Adrenal gland (tissue), 12 donors: ENCODE measurements around the gene ORC4. TPM values are rescaled to one million over a fixed set of nuclear protein-coding genes. Genes with fewer than 3 reads are reported as not detected.
"Not testable (repeated sequence)": the region's sequence is repeated elsewhere in the genome, so short reads cannot be mapped to it uniquely, and the experiment has no call there.

Experiments
- DNase-seq, 7 donors: peaks; one replicate each; pipeline ENCODE4 v3.0.0-alpha.2; 2019 to 2020
- H3K27ac ChIP-seq, 5 donors: fragments of 200-600 bp; sonication (generic) in 4 of 5; 1 replicate in 3 of 5; 2 replicates in 2 of 5; pipeline versions ENCODE4 v1.5.1 to v1.8.0; 2016 to 2020; ENCODE audit warnings: mild to moderate bottlenecking in 1 of 5
- H3K27me3 ChIP-seq: fragments of 200-600 bp; 2 replicates; pipeline ENCODE4 v1.8.0; 2021
- H3K36me3 ChIP-seq, 2 donors: fragments of 200-600 bp; replicated peaks in 1 of 2; 1 replicate in 1 of 2; 2 replicates in 1 of 2; pipeline versions ENCODE4 v1.5.1 to v1.8.0; 2018 to 2022
- H3K4me1 ChIP-seq, 2 donors: fragments of 200-600 bp; replicated peaks in 1 of 2; 1 replicate in 1 of 2; 2 replicates in 1 of 2; pipeline versions ENCODE4 v1.5.1 to v1.8.0; 2018 to 2021
- H3K4me3 ChIP-seq, 4 donors: fragments of 200-600 bp; sonication (generic) in 3 of 4; one replicate each; pipeline ENCODE4 v1.5.1; 2016 to 2018
- H3K9me3 ChIP-seq, 3 donors: fragments of 200-600 bp; sonication (generic) in 1 of 3; replicated peaks in 1 of 3; 1 replicate in 2 of 3; 2 replicates in 1 of 3; pipeline versions ENCODE4 v1.5.1 to v1.8.0; 2016 to 2021
- POLR2A ChIP-seq, 2 donors: fragments of 450-650 bp; IDR thresholded peaks; one replicate each; pipeline ENCODE4 v1.6.1; 2017; ENCODE audit warnings: antibody characterized with exemption in 2 of 2, mild to moderate bottlenecking in 2 of 2, moderate library complexity in 1 of 2
- WGBS, 4 donors: extraction: QIAGEN DNeasy Blood & Tissue Kit in 2 of 4; methylation state at CpG; one replicate each; pipeline versions ENCODE4 v1.1.5 to v1.1.7; 2013 to 2017; 5-methylcytosine and 5-hydroxymethylcytosine counted together
- intact Hi-C, 2 donors: fragments of 100-400 bp; cut with DNase I; formaldehyde crosslinking; loops; one replicate each; pipeline versions ENCODE4 v1.14.1 to v1.15.0; 2022 to 2023
- polyA plus RNA-seq, 3 donors: library from polyadenylated mRNA; stranded (reverse); fragments of 200-250 nt in 2 of 3; fragments of 350-450 nt in 1 of 3; fragmentation: Illumina TruSeq in 1 of 3; extraction: RNeasy Lipid Tissue Mini Kit (QIAGEN cat#74804) in 1 of 3; gene quantifications; one replicate each; pipeline ENCODE4 v1.2.3, GENCODE V29; 2013 to 2014
- total RNA-seq, 9 donors: library from RNA; depleted of rRNA in 4 of 9; stranded (reverse); fragments of >200 nt in 4 of 9; fragments of 120-200 nt in 1 of 9; fragmentation: NEBNext Ultra II Directional in 1 of 9; extraction: Animal tissue kit (Norgen Biotek cat#: 25700) in 1 of 9; gene quantifications; one replicate each; pipeline versions ENCODE4 v1.1.0 to v1.2.4, GENCODE V29; 2013 to 2023
- TF ChIP-seq, protein P1 (sequence below), 6 experiments: fragments of 450-650 bp in 4 of 6; fragments of 200-600 bp in 2 of 6; sonication (generic) in 1 of 6; IDR thresholded peaks; 1 replicate in 5 of 6; 2 replicates in 1 of 6; pipeline versions ENCODE4 v1.5.1 to v1.8.0; 2016 to 2021; ENCODE audit warnings: antibody characterized with exemption in 6 of 6, mild to moderate bottlenecking in 2 of 6, moderate library complexity in 1 of 6
- donor health status: healthy with polysubstance abuse.
- donor health status: Bipolar disorder and iron deficiency.
- donor health status: DM: yes; HTN: yes; CAD: no.
- donor health status: DM: no; HTN: no; CAD: no.
- donor health status: DM: no; HTN: no; CAD: no.
- donor health status: DM: yes; HTN: yes; CAD: no.

Gene ORC4
- total and polyA plus RNA-seq, 12 donors, result 7.5 to 87.7 (median 33.4) TPM

DNA sequence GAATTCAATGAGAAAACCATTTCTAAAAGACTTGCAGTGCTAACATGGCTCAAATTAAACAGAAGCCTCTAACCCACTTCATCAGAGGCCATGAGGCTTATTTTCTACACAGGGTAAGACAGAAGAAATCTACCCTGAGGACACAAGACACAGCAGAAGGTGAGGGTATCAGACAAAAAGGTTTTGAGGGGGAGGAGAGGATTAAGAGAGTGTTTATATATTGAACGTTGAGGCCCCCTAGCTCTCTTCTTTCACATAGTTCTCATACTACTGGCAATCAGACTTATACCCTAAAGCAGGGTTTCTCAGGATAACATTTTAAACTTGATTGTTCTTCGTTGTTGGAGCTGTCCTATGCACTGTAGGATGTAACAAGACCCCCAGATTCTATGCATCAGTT, 21.4 kb downstream of the ORC4 start:
- DNase-seq, result no peak
- no peaks in the 10 kb centered on the region for H3K27me3 ChIP-seq
- H3K27ac ChIP-seq, result no peak overlapping the region
- intact Hi-C loops, result loop anchor here in 1 of 2 donors (10.0 kb wide), 1 partner anchor 506 kb away; no protein-coding TSS in a partner anchor
- peaks cover 0 to 14% of the 10 kb centered on the region in 2 donors for H3K4me1 ChIP-seq
- H3K4me3 ChIP-seq, result no peak overlapping the region
- TF ChIP-seq, protein P1, sequence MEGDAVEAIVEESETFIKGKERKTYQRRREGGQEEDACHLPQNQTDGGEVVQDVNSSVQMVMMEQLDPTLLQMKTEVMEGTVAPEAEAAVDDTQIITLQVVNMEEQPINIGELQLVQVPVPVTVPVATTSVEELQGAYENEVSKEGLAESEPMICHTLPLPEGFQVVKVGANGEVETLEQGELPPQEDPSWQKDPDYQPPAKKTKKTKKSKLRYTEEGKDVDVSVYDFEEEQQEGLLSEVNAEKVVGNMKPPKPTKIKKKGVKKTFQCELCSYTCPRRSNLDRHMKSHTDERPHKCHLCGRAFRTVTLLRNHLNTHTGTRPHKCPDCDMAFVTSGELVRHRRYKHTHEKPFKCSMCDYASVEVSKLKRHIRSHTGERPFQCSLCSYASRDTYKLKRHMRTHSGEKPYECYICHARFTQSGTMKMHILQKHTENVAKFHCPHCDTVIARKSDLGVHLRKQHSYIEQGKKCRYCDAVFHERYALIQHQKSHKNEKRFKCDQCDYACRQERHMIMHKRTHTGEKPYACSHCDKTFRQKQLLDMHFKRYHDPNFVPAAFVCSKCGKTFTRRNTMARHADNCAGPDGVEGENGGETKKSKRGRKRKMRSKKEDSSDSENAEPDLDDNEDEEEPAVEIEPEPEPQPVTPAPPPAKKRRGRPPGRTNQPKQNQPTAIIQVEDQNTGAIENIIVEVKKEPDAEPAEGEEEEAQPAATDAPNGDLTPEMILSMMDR (IDR thresholded peaks at IDR 0.05), result no peak
- no peak for TF ChIP-seq POLR2A (IDR thresholded peaks at IDR 0.05)
- no peaks in the 10 kb centered on the region for H3K36me3 ChIP-seq
- WGBS, 4 donors, result 79 to 84% (median 80%) methylated on average over 2 of the region's 2 CpGs
- peaks cover 0 to 4% (median 0%) of the 10 kb centered on the region in 3 donors for H3K9me3 ChIP-seq

DNA sequence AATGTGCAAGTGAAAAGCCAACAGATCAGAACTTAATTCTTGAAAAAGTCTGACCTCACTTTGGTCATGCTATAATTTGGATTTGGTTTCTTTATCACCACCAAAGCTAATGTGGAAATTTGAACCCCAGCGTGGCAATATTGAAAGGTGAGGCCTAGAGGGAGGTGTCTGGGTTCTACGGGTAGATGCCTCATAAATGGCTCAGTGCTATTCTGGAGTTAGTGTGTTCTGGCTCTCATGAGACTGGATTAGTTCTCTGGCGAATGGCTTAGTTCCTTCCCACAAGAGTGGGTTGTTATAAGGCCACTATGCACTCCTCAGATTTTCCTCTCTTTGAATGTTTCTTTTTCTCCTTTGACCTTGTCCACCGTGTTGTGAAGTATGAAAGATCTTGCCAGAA, 22.3 kb downstream of the ORC4 start:
- Histone ChIP-seq H3K36me3 (no peaks in the 10 kb centered on the region), H3K9me3 (peaks cover 0 to 4% (median 0%) of the 10 kb centered on the region in 3 donors), H3K27ac (no peak overlapping the region), H3K27me3 (no peaks in the 10 kb centered on the region), H3K4me3 (no peak overlapping the region), H3K4me1 (peaks cover 0 to 14% of the 10 kb centered on the region in 2 donors)
- DNase-seq, result no peak
- TF ChIP-seq, protein P1 (IDR thresholded peaks at IDR 0.05), result no peak
- TF ChIP-seq POLR2A (IDR thresholded peaks at IDR 0.05), result no peak
- WGBS, 4 donors, result 67 to 82% (median 74%) methylated on average over 4 of the region's 4 CpGs
- intact Hi-C loops, result loop anchor here in 1 of 2 donors (10.0 kb wide), 1 partner anchor 507 kb away; no protein-coding TSS in a partner anchor

DNA sequence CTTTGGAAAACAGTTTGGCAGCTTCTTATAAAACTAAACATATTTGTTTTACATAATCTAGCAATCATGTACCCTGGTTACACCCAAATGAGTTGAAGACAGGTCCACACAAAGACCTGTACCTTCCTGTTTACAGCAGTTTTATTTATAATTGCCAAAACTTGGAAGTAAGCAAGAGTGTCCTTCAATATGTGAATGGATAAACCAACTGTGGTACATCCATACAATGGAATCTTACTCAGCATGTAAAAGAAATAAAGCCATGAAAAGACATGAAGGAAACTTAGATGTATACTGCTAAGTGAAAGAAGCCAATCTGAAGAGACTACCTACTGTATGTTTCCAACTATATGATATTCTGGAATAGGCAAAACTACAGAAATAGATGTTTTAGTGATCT, 23.7 kb downstream of the ORC4 start:
- H3K27me3 ChIP-seq, result no peaks in the 10 kb centered on the region
- no peak for TF ChIP-seq POLR2A (IDR thresholded peaks at IDR 0.05)
- TF ChIP-seq, protein P1 (IDR thresholded peaks at IDR 0.05), result no peak
- H3K4me1 ChIP-seq, result peaks cover 0 to 14% of the 10 kb centered on the region in 2 donors
- no peak for DNase-seq
- intact Hi-C loops, result loop anchor here in 1 of 2 donors (10.0 kb wide), 1 partner anchor 508 kb away; no protein-coding TSS in a partner anchor
- no peaks in the 10 kb centered on the region for H3K36me3 ChIP-seq
- no peaks in the 10 kb centered on the region for H3K9me3 ChIP-seq
- no peak overlapping the region for H3K27ac ChIP-seq
- no peak overlapping the region for H3K4me3 ChIP-seq

DNA sequence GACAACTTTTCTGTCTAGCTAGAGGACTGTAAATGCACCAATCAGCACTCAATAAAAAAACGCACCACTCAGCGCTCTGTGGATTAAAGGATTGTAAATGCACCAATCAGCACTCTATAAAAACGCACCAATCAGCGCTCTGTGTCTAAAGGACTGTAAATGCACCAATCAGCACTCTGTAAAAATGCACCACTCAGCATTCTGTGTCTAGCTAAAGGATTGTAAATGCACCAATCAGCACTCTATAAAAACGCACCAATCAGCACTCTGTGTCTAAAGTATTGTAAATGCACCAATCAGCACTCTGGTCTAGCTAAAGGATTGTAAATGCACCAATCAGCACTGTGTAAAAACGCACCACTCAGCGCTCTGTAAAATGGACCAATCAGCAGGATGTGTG, 25.6 kb downstream of the ORC4 start:
- H3K9me3 ChIP-seq, H3K27me3 ChIP-seq, H3K36me3 ChIP-seq, H3K4me3 ChIP-seq, DNase-seq, H3K27ac ChIP-seq: not testable (repeated sequence)
- WGBS, 4 donors, result 94 to 99% (median 98%) methylated on average over 7 of the region's 7 CpGs
- H3K4me1 ChIP-seq, result peaks cover 0 to 14% of the 10 kb centered on the region in 2 donors
- intact Hi-C loops, result loop anchor here in 1 of 2 donors (10.0 kb wide), 1 partner anchor 510 kb away; no protein-coding TSS in a partner anchor

DNA sequence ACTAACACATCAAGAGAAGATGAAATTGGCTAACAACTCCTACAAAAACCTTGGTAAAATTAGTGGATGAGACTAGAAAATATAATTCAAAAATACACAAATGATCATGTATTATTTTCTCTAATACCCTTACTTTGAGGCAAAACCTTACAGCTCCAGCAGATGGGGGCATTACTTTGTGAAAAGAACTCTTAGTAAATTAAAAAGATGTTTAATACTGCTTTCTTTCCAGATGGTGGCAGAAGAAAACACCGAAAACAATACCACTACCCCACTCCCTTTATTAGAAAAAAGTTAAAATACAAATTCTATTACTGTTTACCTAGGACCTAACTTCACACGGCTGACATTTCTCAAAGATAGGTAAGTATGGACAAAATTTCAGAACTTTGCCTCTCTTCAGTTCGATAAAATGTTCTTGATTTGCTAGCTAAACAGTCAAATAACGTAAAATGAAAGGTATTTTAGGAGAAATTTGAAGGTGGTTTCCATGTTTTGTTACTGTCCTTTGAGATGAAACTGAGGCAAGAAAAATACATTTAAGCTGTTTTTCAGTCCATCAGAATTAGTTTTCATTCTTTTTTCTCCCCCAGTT, 30.6 kb downstream of the ORC4 start:
- DNase-seq, result peak in 2 of 7 donors; percentile 29 to 44
- Histone ChIP-seq H3K9me3 (no peaks in the 10 kb centered on the region), H3K27ac (no peak overlapping the region), H3K27me3 (no peaks in the 10 kb centered on the region), H3K4me3 (no peak overlapping the region), H3K36me3 (no peaks in the 10 kb centered on the region), H3K4me1 (no peaks in the 10 kb centered on the region)
- intact Hi-C loops, result loop anchor here in 1 of 2 donors (10.0 kb wide), 1 partner anchor 515 kb away; no protein-coding TSS in a partner anchor
- TF ChIP-seq POLR2A (IDR thresholded peaks at IDR 0.05), result no peak
- TF ChIP-seq, protein P1 (IDR thresholded peaks at IDR 0.05), result peak; percentile 51 to 96 (median 74)
- 44 to 52% (median 47%) methylated on average over 4 of the region's 4 CpGs for WGBS, 4 donors
